SU-DHL-6 (cell line): Measurements from ENCODE around the gene TEC.

Source experiments
- EZH2phosphoT487 ChIP-seq: fragments of 200-600 bp; sonication (generic), shearing (Covaris generic); conservative IDR thresholded peaks from 2 replicates; pipeline ENCODE4 v1.6.1; 2018; ENCODE audit warnings: mild to moderate bottlenecking, antibody characterized with exemption, low read length, moderate library complexity, mixed read lengths
- TF ChIP-seq, protein P1 (sequence below): fragments of 200-600 bp; sonication (generic); IDR thresholded peaks from one replicate; pipeline ENCODE4 v1.5.1; 2017; ENCODE audit warnings: antibody characterized with exemption, mild to moderate bottlenecking, low read length, moderate library complexity; ENCODE audit not compliant: insufficient read depth, poor library complexity, severe bottlenecking

DNA sequence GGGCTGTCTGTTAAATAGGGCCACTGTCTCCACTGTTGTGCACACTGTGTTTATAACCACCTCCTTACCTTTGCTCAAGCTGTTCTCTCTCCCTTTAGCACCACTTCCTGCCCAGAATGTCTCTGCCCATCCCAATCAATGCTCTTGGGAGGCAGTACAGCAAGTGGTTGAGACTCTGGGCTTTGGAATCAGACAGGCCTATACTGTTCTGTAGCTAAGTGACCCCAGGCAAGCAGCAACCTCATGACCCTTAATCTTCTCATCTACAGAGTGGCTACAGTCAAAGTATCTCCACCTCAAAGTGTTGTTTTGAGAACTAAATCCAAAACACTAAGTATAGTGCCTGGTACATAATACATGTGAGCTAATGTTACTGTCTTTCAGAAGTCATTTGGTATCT is 131.8 kb downstream of the TEC start:
- no peak for TF ChIP-seq EZH2phosphoT487
- TF ChIP-seq, protein P1, sequence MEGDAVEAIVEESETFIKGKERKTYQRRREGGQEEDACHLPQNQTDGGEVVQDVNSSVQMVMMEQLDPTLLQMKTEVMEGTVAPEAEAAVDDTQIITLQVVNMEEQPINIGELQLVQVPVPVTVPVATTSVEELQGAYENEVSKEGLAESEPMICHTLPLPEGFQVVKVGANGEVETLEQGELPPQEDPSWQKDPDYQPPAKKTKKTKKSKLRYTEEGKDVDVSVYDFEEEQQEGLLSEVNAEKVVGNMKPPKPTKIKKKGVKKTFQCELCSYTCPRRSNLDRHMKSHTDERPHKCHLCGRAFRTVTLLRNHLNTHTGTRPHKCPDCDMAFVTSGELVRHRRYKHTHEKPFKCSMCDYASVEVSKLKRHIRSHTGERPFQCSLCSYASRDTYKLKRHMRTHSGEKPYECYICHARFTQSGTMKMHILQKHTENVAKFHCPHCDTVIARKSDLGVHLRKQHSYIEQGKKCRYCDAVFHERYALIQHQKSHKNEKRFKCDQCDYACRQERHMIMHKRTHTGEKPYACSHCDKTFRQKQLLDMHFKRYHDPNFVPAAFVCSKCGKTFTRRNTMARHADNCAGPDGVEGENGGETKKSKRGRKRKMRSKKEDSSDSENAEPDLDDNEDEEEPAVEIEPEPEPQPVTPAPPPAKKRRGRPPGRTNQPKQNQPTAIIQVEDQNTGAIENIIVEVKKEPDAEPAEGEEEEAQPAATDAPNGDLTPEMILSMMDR: no peak
